GM21526 (cell line): ENCODE results near the gene LARGE1.
A peak's percentile ranks its signal among the peaks of the same experiment; 100 is the strongest.

Experiments used
- ATAC-seq: cut with Tn5 transposase; IDR thresholded peaks from one replicate; pipeline ENCODE4 v1.9.1; 2021; ENCODE audit warnings: moderate library complexity; ENCODE audit not compliant: unreplicated experiment, low FRiP score

Gene LARGE1

GRCh38 chr22:33920197-33920540 is at the start of gene LARGE1:
LARGE1 (minus strand) TSS chr22:33920476.
- ATAC-seq = peak; percentile 18

GRCh38 chr22:33969045-33969444 is 48.8 kb upstream of the LARGE1 start:
- ATAC-seq = no peak

- ATAC-seq = no peak
Observed at GRCh38 chr22:33964121-33964520, 43.8 kb upstream of the LARGE1 start.

- ATAC-seq = no peak
Observed at GRCh38 chr22:33962409-33962808, 42.1 kb upstream of the LARGE1 start.

- ATAC-seq = no peak
Observed at GRCh38 chr22:33958741-33959140, 38.5 kb upstream of the LARGE1 start.

GRCh38 chr22:33957086-33957485 is 36.8 kb upstream of the LARGE1 start:
- no peak for ATAC-seq

GRCh38 chr22:33952776-33953175 is 32.5 kb upstream of the LARGE1 start:
- no peak for ATAC-seq

GRCh38 chr22:33940741-33941140 is 20.5 kb upstream of the LARGE1 start:
- ATAC-seq = no peak

- no peak for ATAC-seq
Observed at GRCh38 chr22:33932997-33933396, 12.7 kb upstream of the LARGE1 start.

GRCh38 chr22:33931406-33931805 is 11.1 kb upstream of the LARGE1 start:
- ATAC-seq = no peak

- no peak for ATAC-seq
Observed at GRCh38 chr22:33927752-33928151, 7.5 kb upstream of the LARGE1 start.

GRCh38 chr22:33925194-33925593 is 4.9 kb upstream of the LARGE1 start:
- ATAC-seq = no peak

- no peak for ATAC-seq
Observed at GRCh38 chr22:33923660-33924246, 3.5 kb upstream of the LARGE1 start.

- ATAC-seq = no peak
Observed at GRCh38 chr22:33923033-33923432, 2.8 kb upstream of the LARGE1 start.

- no peak for ATAC-seq
Observed at GRCh38 chr22:33922349-33922681, 2.0 kb upstream of the LARGE1 start.

- no peak for ATAC-seq
Observed at GRCh38 chr22:33921525-33922348, 1.5 kb upstream of the LARGE1 start.

GRCh38 chr22:33920927-33921524 is 750 bp upstream of the LARGE1 start:
- peak; percentile 67 for ATAC-seq

- peak; percentile 18 for ATAC-seq
Observed at GRCh38 chr22:33919391-33920196, 682 bp downstream of the LARGE1 start.

- ATAC-seq = no peak
Observed at GRCh38 chr22:33918676-33919365, 1.5 kb downstream of the LARGE1 start.

- ATAC-seq = no peak
Observed at GRCh38 chr22:33917744-33918406, 2.4 kb downstream of the LARGE1 start.
